A549 (cell line): ENCODE measurements around the gene ANGEL1. TPM values are rescaled to one million over a fixed set of nuclear protein-coding genes. Genes with fewer than 3 reads are reported as not detected.

ENCODE experiments used
- ATAC-seq, 2 experiments: fragments of 200-7000 bp in 1 of 2; fragments of >200 bp in 1 of 2; cut with Nextera tagmentation in 1 of 2; cut with Tn5 transposase in 1 of 2; 3 replicates each; pipeline versions ENCODE4 v1.8.0 to v1.9.1; 2018 to 2020; ENCODE audit warnings: mild to moderate bottlenecking in 1 of 2, moderate library complexity in 1 of 2
- CTCF ChIA-PET: fragments of 300-600 bp; sonication (Branson Sonifier 250); formaldehyde crosslinking; extraction: SDS; loops from one replicate; lab custom pipeline; 2021; ENCODE audit warnings: antibody characterized with exemption, inconsistent platforms; lab: Yijun Ruan, JAX
- POLR2A ChIA-PET: fragments of 350-600 bp; formaldehyde crosslinking; extraction: SDS; loops from one replicate; lab custom pipeline; 2021; ENCODE audit warnings: antibody characterized with exemption, inconsistent platforms; lab: Yijun Ruan, JAX
- DNase-seq, 2 experiments: peaks; one replicate each; pipeline versions ENCODE4 v3.0.0 to v3.0.0-alpha.2; 2011 to 2016; ENCODE audit warnings: low read depth in 1 of 2, low spot score in 1 of 2
- FAIRE-seq: peaks from 2 replicates; lab custom pipeline; 2011; peaks lifted over from hg19 to GRCh38; lab: Jason Lieb, UNC
- H3K27ac ChIP-seq, 2 experiments: fragments of >200 bp; sonication (Bioruptor Twin); formaldehyde crosslinking; 3 replicates each; pipeline ENCODE4 v1.5.1; 2016 to 2017
- H3K4me1 ChIP-seq: fragments of >200 bp; sonication (Bioruptor Twin); formaldehyde crosslinking; 3 replicates; pipeline ENCODE4 v1.6.1; 2016
- H3K4me2 ChIP-seq: fragments of >200 bp; sonication (Bioruptor Twin); formaldehyde crosslinking; 3 replicates; pipeline ENCODE4 v1.6.1; 2016
- H3K4me3 ChIP-seq: fragments of >200 bp; sonication (Bioruptor Twin); formaldehyde crosslinking; 3 replicates; pipeline ENCODE4 v1.5.1; 2016
- H3K9me3 ChIP-seq: fragments of >200 bp; sonication (Bioruptor Twin); formaldehyde crosslinking; 3 replicates; pipeline ENCODE4 v1.6.1; 2016
- BCL3 ChIP-seq: fragments of >200 bp; sonication (Bioruptor Twin); formaldehyde crosslinking; IDR thresholded peaks from 3 replicates; pipeline ENCODE4 v1.6.1; 2016
- CBX8 ChIP-seq: fragments of 200-600 bp; sonication (generic); IDR thresholded peaks from 2 replicates; pipeline ENCODE4 v1.6.1; 2016
- E2F6 ChIP-seq: IDR thresholded peaks from 2 replicates; pipeline ENCODE4 v1.6.1; 2012; ENCODE audit warnings: low read depth, borderline replicate concordance
- ELK1 ChIP-seq: fragments of 150-350 bp; IDR thresholded peaks from 2 replicates; pipeline ENCODE4 v1.6.1; 2014; ENCODE audit warnings: low read depth, mild to moderate bottlenecking, low read length
- EP300 ChIP-seq, 2 experiments: fragments of >200 bp; sonication (Bioruptor Twin); formaldehyde crosslinking; IDR thresholded peaks; 2 replicates in 1 of 2; 3 replicates in 1 of 2; pipeline ENCODE4 v1.6.1; 2016 to 2017
- HMGXB4 ChIP-seq: fragments of 250-450 bp; sonication (Bioruptor Pico); IDR thresholded peaks from 2 replicates; pipeline ENCODE4 v1.5.0; 2021; ENCODE audit warnings: mild to moderate bottlenecking, moderate library complexity, borderline replicate concordance
- KDM5A ChIP-seq: fragments of 200-600 bp; sonication (generic); IDR thresholded peaks from 2 replicates; pipeline ENCODE4 v1.6.1; 2016; ENCODE audit warnings: antibody characterized with exemption, mild to moderate bottlenecking
- MAX ChIP-seq: IDR thresholded peaks from 2 replicates; pipeline ENCODE4 v1.6.1; 2012
- MAZ ChIP-seq: fragments of 150-350 bp; IDR thresholded peaks from 2 replicates; pipeline ENCODE4 v1.6.1; 2014; ENCODE audit warnings: antibody characterized with exemption, low read depth, low read length, borderline replicate concordance
- NR3C1 ChIP-seq: fragments of >200 bp; sonication (Bioruptor Twin); formaldehyde crosslinking; IDR thresholded peaks from 3 replicates; pipeline ENCODE4 v1.6.1; 2017
- RCOR1 ChIP-seq: fragments of 150-350 bp; IDR thresholded peaks from 2 replicates; pipeline ENCODE4 v1.6.1; 2014; ENCODE audit warnings: antibody characterized with exemption, low read length, low read depth
- REST ChIP-seq: fragments of 200-600 bp; sonication (generic); IDR thresholded peaks from 2 replicates; pipeline ENCODE4 v1.6.1; 2016; ENCODE audit warnings: antibody characterized with exemption, mild to moderate bottlenecking, moderate library complexity
- RNF2 ChIP-seq: fragments of 200-600 bp; sonication (generic); IDR thresholded peaks from 2 replicates; pipeline ENCODE4 v1.6.1; 2016; ENCODE audit warnings: low read depth, mild to moderate bottlenecking, antibody characterized with exemption, moderate library complexity, borderline replicate concordance
- SMC3 ChIP-seq: fragments of >200 bp; sonication (Bioruptor Twin); formaldehyde crosslinking; IDR thresholded peaks from 3 replicates; pipeline ENCODE4 v1.6.1; 2018; ENCODE audit warnings: inconsistent platforms
- SREBF2 ChIP-seq: fragments of 450-650 bp; IDR thresholded peaks from 2 replicates; pipeline ENCODE4 v1.6.1; 2014; ENCODE audit warnings: mild to moderate bottlenecking, moderate library complexity
- ZFP36 ChIP-seq: fragments of 450-650 bp; IDR thresholded peaks from 2 replicates; pipeline ENCODE4 v1.6.1; 2014; ENCODE audit warnings: borderline replicate concordance; ENCODE audit not compliant: partially characterized antibody
- WGBS: methylation state at CpG from one replicate; pipeline ENCODE4 v1.1.6; 2017; ENCODE audit errors: missing lambda C conversion rate; 5-methylcytosine and 5-hydroxymethylcytosine counted together
- polyA plus RNA-seq, 4 experiments: library from polyadenylated mRNA; depleted of rRNA in 3 of 4; stranded (reverse); fragments of >200 nt; fragmentation: RNase III in 1 of 4; extraction: RNeasy Plus Mini Kit Qiagen cat#74134 plus additional on column Dnase treatment in 1 of 4; gene quantifications; 2 replicates in 3 of 4; 3 replicates in 1 of 4; pipeline ENCODE4 v1.2.3, GENCODE V29; 2011 to 2017

ANGEL1 gene
- polyA plus RNA-seq, 2 of the 4 experiments (the other 2 are of a cell fraction) = 9.7 to 17.6 TPM

GRCh38 chr14:76756371-76756750 is 56.3 kb downstream of the ANGEL1 start:
- POLR2A ChIA-PET = no interaction called here
- CTCF ChIA-PET = interaction anchor here (1.3 to 2.9 kb wide), 2 partner anchors 28 to 46 kb away, joined by 3 to 13 read pairs; no protein-coding TSS in a partner anchor

GRCh38 chr14:76755610-76756370 is 56.9 kb downstream of the ANGEL1 start:
- DNase-seq = no peak
- Histone ChIP-seq H3K27ac (no peak overlapping the region), H3K4me1 (no peaks in the 10 kb centered on the region), H3K4me2 (no peak overlapping the region), H3K9me3 (no peaks in the 10 kb centered on the region), H3K4me3 (no peak overlapping the region)
- FAIRE-seq = no peak
- TF ChIP-seq ZFP36 = no peak
- TF ChIP-seq ELK1 = no peak
- TF ChIP-seq MAX = no peak
- no peak for TF ChIP-seq NR3C1
- TF ChIP-seq REST = no peak
- TF ChIP-seq MAZ = no peak
- TF ChIP-seq SREBF2 = no peak
- TF ChIP-seq CBX8 = no peak
- TF ChIP-seq EP300 (IDR thresholded peaks at IDR 0.05) = no peak
- ATAC-seq = no peak
- POLR2A ChIA-PET = no interaction called here
- WGBS = 61% methylated on average over 9 of the region's 9 CpGs
- CTCF ChIA-PET = interaction anchor here (0.6 to 2.9 kb wide), 3 partner anchors 29 to 102 kb away, joined by 3 to 13 read pairs (median 3); no protein-coding TSS in a partner anchor

More at GRCh38 chr14:76756371-76756750, 56.3 kb downstream of the ANGEL1 start:
- Histone ChIP-seq H3K27ac (no peak overlapping the region), H3K4me3 (no peak overlapping the region), H3K4me2 (no peak overlapping the region), H3K9me3 (no peaks in the 10 kb centered on the region), H3K4me1 (no peaks in the 10 kb centered on the region)
- no peak for ATAC-seq
- no peak for FAIRE-seq
- 57% methylated on average over 6 of the region's 6 CpGs for WGBS
- TF ChIP-seq RNF2 = no peak
- no peak for TF ChIP-seq RCOR1
- no peak for TF ChIP-seq BCL3
- TF ChIP-seq EP300 (IDR thresholded peaks at IDR 0.05) = no peak
- no peak for TF ChIP-seq E2F6
- TF ChIP-seq SMC3 = no peak
- TF ChIP-seq KDM5A = no peak
- no peak for TF ChIP-seq HMGXB4 (CRISPR knock-in tag)
- no peak for TF ChIP-seq MAX
- DNase-seq = no peak
